NCI-H2171 treated with DMSO at 0.1 percent for 48 hours (cell line): ENCODE results near the gene PDE2A.

Source experiments
- DNase-seq: peaks from one replicate; lab custom pipeline; 2025; lab: John Stamatoyannopoulos, UW

The PDE2A gene

GRCh38 chr11:72704783-72705265 lies 30.6 kb upstream of the PDE2A start:
- no peak for DNase-seq

DNA sequence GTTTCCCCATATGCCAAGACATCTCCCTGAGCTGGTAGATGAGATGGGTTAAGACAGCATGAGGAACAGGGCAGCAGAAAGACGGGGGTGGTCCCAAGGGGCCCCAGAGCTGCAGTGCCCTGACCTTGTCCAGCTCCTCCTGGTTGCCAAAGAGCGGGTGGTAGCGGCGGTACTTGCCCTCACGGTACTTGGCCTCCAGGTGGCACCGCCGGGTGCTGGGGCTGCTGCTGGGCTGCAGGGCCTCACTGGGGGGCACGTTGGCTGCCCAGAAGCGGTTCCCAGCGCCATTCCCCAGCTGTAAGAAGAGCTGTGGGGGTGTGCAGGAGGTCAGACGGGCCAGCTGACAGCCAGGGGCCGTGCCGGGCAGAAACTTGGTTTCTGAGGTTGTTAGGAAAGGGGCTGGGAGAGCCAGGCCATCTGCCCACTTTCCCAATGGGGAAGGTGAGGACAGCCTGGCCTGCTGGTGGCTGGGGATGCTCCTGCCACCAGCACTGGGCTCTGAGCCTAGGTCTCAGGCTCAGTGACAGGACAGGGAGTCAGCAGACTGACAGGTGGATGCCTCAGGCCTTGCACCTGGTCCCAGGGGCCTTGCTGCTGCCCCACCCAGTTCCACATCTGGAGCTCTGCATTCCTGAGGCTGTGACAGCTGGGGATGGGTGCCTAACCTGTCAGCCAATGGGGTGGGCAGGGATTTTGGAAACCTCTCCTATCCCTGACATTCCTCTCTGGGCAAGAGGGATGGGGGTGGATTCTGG lies 30.0 kb upstream of the PDE2A start:
- no peak for DNase-seq

DNA sequence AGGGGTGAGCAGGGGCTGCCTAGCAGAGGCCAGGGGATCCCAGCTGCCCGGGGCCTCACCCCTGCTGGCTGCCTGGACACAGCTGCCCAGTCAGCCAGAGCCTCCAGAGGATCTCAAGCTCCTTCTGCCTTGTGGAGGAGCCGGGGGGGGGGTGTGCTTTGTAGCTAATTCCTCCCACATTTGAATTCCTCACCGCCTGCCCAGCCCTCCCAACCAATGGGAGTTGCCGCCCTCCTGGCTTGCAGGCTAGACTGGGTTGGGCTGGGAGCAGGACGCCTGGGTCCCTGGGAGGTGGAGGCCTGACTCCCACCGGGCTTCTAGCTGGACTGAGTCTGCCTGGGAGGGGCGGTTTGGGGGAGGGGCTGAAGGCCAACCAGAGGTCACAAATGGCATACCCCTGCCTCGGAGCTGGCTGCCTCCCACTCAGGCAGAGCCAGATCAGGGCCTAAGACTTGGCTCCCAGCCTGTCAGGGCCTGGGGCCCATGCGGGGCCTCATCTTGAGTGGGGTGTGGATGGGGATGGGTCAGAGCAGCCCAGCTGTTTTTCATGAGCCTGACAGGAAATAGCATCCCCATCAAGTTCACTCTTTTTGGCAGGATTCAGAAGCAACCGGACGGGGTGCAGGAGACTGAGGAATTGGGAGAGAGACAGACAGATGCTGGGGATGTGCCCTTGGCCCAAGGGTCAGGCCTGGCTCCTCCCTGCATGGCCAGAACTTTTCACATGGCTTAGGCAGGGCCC lies 29.2 kb upstream of the PDE2A start:
- no peak for DNase-seq

- DNase-seq = no peak
Measured at GRCh38 chr11:72702577-72703241, 28.5 kb upstream of the PDE2A start.

GRCh38 chr11:72702096-72702495 lies 27.9 kb upstream of the PDE2A start:
- DNase-seq = no peak

DNA sequence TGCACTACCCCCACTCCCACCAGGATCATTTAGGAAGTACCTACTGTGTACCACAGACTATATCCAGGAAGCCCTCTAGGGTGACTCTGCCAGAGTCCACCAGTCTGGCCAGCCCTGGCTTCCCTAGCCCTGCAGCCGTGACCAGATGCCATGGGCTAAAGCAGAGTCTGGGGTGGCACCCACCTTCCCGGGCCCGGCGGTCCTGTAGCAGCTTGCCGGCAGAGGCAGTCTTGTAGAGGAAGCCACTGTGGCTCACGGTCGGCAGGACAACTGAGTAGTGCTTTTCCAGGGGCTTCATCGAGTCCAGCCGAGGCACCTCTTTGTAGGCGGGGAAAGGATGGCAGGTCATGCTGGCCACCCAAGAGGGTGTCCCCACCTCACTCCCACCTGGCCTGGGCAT lies 27.2 kb upstream of the PDE2A start:
- DNase-seq = no peak

- no peak for DNase-seq
Measured at GRCh38 chr11:72700146-72700545, 25.9 kb upstream of the PDE2A start.

DNA sequence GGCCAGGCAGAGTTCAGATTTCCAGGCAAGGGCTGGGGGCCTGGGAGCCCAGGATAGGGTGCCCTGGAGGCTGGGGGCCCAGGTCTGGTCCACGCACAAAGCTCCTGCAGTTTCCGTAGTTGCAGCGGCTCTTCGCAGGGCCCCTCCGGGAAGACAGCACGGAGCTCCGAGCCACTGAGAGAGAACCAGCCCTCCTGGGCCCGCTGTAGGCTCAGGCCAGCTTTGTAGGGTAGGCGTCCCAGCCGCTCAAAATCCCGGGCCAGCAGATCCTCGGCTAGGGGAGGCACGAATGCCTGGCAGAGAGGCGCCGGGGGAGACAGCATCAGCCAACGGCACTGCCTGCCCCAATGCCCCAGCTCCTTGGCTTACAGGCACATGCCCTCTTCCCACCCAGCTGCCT lies 23.6 kb upstream of the PDE2A start:
- DNase-seq = no peak

GRCh38 chr11:72696866-72697700 lies 22.9 kb upstream of the PDE2A start:
- no peak for DNase-seq

- DNase-seq = no peak
Measured at GRCh38 chr11:72695354-72695753, 21.1 kb upstream of the PDE2A start.

- no peak for DNase-seq
Measured at GRCh38 chr11:72693271-72693968, 19.2 kb upstream of the PDE2A start.

DNA sequence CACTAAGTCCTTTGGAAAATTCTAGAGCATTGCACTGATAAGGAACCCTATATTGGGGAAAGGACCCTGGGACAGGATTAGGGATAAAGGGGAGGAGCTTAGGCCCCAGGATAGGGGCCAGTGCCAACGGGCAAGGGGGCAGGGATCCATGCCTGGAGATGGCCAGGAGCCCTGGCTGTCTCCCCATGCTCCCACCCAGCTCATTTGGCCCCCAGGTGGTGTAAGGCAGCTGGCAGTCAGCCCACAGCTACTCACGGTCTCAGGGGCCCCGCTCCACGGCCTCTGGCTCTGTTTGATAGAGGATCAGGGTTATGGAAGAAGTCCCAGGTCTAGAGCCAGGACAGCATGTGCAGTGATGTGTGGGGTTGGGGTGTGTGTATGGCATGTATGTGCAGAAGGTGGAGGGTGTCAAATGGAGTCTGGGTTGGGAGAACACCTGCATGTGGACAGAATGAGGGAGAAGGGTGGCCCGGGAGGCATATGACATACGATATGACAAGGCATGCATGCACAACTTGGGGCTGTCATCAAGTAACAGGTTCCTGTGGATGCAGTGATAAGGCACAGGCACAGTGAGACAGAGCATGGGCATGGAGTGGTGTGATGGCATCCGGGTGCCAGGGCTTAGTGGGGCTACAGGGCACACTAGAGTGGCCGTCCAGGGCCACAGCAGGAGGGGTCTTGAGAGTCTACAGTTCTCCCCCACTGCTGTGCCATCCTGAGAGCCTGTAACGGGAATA lies 18.4 kb upstream of the PDE2A start:
- no peak for DNase-seq

DNA sequence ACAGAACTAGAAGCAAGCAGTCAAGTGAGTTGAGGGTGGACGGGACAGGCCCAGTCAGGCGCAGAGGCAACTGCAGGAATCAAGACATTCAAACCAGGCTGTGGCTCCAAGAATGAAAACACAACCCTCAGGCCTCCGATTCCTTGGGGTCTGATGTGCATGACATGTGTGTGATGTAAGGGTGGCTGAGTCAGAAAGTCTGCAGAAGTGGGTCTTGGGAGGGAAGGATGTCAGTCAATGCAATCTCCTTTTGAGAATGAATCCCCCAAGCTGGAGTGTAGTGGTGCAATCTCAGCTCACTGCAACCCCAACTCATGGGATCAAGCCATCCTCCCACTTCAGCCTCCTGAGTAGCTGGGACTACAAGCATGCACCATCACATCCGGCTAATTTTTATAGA lies 15.9 kb upstream of the PDE2A start:
- DNase-seq = no peak

GRCh38 chr11:72688929-72689328 lies 14.7 kb upstream of the PDE2A start:
- no peak for DNase-seq

DNA sequence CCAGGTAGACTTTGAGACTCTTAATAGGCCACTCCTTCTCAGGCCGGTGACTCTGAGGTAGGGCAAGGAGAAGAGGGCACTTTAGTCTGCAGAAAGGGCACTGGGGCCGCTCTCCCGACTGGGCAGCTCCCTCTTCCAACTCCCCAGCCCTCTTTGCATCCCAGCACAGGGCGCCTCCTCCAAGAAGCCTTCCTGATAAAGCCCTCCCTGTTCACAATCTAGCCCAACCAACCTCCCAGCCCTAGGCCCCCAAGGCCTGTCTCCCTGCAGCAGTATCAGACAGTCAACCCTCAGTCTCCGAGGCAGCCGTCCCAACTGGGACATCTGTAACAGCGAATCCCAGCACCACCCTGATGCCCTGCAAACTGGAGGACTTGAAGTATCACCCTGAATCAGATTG lies 14.3 kb upstream of the PDE2A start:
- DNase-seq = no peak

- DNase-seq = no peak
Measured at GRCh38 chr11:72687326-72687725, 13.1 kb upstream of the PDE2A start.

GRCh38 chr11:72686639-72687220 lies 12.5 kb upstream of the PDE2A start:
- DNase-seq = no peak

DNA sequence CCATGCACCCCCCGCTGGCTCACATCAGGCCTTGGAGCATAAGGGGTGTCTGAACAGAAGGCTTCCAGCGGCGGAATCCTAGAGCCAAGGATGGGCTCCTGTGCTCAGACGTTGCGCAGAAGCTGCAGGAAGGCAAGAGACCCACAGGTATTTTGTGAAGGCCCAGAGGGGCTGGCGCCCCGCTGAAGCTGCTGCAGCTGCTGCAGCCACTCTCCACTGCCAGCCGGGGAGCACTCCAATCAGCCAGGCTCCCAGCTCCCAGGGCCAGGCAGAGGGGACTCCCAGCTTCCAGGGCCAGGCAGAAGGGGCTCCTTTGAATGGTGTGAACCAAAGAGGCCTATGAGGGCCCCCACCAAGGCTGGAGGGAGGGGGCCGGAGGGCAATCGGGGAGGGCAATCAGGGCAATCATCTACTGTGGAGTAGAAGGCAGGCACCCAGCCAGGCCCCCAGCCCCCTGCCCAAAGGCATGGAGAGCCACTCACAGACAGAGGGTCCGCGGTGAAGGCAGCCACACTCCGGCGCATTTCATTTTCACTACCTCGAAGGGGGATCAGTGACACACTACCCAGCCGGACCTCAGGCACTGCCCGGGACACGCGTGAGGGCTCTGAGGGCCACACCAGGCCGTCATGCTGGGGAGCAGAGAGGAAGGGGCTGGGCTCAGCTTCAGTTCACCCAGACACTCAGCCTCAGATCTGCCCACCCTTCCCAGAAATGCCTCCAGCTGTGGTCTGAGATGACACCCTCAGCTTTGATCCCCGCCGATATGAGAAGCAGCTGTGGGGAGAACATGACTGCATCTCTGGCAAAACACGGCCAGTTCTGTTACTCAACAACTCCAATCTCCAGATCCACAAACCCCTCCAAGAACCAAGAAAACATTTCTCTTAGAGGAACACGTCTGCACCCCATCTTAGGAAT lies 11.6 kb upstream of the PDE2A start:
- no peak for DNase-seq

- peak; percentile 34 for DNase-seq
Measured at GRCh38 chr11:72684236-72684912, 10.2 kb upstream of the PDE2A start.
